Heart left ventricle (tissue), 13 donors: ENCODE results near the gene RTRAF.

ENCODE experiments used
- CTCF ChIP-seq, 12 donors: fragments of 200-600 bp; sonication (generic) in 4 of 12; IDR thresholded peaks; one replicate each; pipeline versions ENCODE4 v1.5.0 to v1.8.0; 2018 to 2022; ENCODE audit warnings: antibody characterized with exemption in 12 of 12, mild to moderate bottlenecking in 5 of 12
- POLR2A ChIP-seq, 2 donors: fragments of 450-650 bp; IDR thresholded peaks; one replicate each; pipeline ENCODE4 v1.6.1; 2017; ENCODE audit warnings: antibody characterized with exemption in 2 of 2, mild to moderate bottlenecking in 2 of 2, moderate library complexity in 2 of 2
- donor health status: ischemic (EF 13 %, LVEDD 7.1; RV severe dilation, severe dysfunction).
- donor health status: DM: no; HTN: yes; CAD: no.
- donor health status: DM: no; HTN: no; CAD: no.
- donor health status: ischemic (EF 25% LVEDD 6.9; RV normal size, moderate dysfunction).
- donor health status: ischemic (EF 25% LVEDD 5.7; RV mildly dilated, moderate dysfunction).
- donor health status: ischemic (EF 35%, LVEDD 5.7; RV mildly dilated, moderate dysfunction).
- donor health status: nonischemic (EF 11% LVEDD 7.7; RV severe dilation, severe dysfunction).
- donor health status: DM: yes; HTN: yes; CAD: no.
- donor health status: PGD.
- donor health status: ischemic (EF 29% LVEDD 5.4; RV normal size, mild dysfunction).
- donor health status: nonischemic (EF 23%, LVEDD 6.1; RV moderate dilation, normal function).

DNA sequence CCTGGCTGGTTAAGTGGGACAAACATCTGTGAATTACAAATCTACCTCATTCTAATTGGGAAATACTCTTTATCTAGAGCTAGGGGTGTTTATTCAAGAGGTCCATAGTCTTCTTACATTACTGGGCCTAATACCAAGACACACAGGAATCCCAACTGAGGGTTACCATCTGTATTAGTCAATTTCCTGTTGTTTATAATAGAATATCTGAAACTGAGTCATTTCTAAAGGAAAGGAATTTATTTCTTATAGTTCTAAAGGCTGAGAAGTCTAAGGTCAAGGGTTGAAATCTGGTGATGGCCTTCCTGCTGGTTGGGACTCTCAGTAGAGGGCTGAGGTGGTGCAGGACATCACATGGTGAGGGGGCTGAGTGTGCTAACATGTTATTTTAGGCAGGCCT is 36.0 kb downstream of the RTRAF start:
- no peak for TF ChIP-seq CTCF (IDR thresholded peaks at IDR 0.05)
- no peak for TF ChIP-seq POLR2A (IDR thresholded peaks at IDR 0.05)
